ENCODE data around the gene IL18RAP.

Gene IL18RAP

GRCh38 chr2:102399499-102400141 lies 23.3 kb upstream of the IL18RAP start:
- Histone ChIP-seq H3K27me3 (ENCODE audit: insufficient read depth, poor library complexity, severe bottlenecking) (no peaks in the 10 kb centered on the region), H3K27ac (replicated peaks) (no peak overlapping the region), H3K4me3 (replicated peaks; ENCODE audit: insufficient read depth, low read length) (no peak overlapping the region)
- DNase-seq (ENCODE audit: low read depth in 1 of 2, low spot score in 1 of 2): no peak
- TF ChIP-seq REST (IDR thresholded peaks at IDR 0.05; ENCODE audit: insufficient replicate concordance, low read depth) (no peak), POLR2AphosphoS5 (IDR thresholded peaks at IDR 0.05; ENCODE audit: low read depth) (no peak), SPI1 (IDR thresholded peaks at IDR 0.05; ENCODE audit: borderline replicate concordance, low read depth) (no peak), GABPA (IDR thresholded peaks at IDR 0.05; ENCODE audit: low read depth) (no peak), CTCF (IDR thresholded peaks at IDR 0.05; ENCODE audit: insufficient read depth, low read length) (no peak)

DNA sequence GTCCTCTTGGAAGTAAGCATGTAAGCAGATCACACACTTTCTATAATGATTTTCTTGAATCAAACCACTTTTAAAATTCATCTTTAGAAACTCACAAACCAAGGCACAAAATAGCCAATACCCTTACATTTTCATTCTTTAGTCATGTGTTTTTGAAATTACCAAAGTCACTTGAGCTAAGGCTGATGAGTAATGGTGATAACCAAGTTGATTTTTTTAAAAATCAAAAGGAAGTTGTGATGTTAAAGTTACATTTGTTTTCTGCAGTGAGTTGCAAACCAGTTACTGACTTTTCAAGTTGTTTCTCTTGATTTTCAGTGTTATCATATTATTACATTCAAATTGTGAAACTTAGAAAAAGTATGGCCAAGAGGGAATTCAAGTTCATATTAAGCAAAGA lies 21.5 kb upstream of the IL18RAP start:
- no peak for DNase-seq (ENCODE audit: low read depth in 1 of 2, low spot score in 1 of 2)
- no peak for TF ChIP-seq REST (IDR thresholded peaks at IDR 0.05; ENCODE audit: insufficient replicate concordance, low read depth)
- TF ChIP-seq GABPA (IDR thresholded peaks at IDR 0.05; ENCODE audit: low read depth): no peak
- TF ChIP-seq CTCF (IDR thresholded peaks at IDR 0.05; ENCODE audit: insufficient read depth, low read length): no peak
- no peak for TF ChIP-seq SPI1 (IDR thresholded peaks at IDR 0.05; ENCODE audit: borderline replicate concordance, low read depth)
- no peak for TF ChIP-seq POLR2AphosphoS5 (IDR thresholded peaks at IDR 0.05; ENCODE audit: low read depth)

GRCh38 chr2:102401865-102402264 lies 21.1 kb upstream of the IL18RAP start:
- no peak overlapping the region for H3K4me3 ChIP-seq (replicated peaks; ENCODE audit: insufficient read depth, low read length)
- no peak for TF ChIP-seq POLR2AphosphoS5 (IDR thresholded peaks at IDR 0.05; ENCODE audit: low read depth)
- TF ChIP-seq SPI1 (IDR thresholded peaks at IDR 0.05; ENCODE audit: borderline replicate concordance, low read depth): no peak
- TF ChIP-seq GABPA (IDR thresholded peaks at IDR 0.05; ENCODE audit: low read depth): no peak
- TF ChIP-seq REST (IDR thresholded peaks at IDR 0.05; ENCODE audit: insufficient replicate concordance, low read depth): no peak
- no peak for TF ChIP-seq CTCF (IDR thresholded peaks at IDR 0.05; ENCODE audit: insufficient read depth, low read length)
- H3K27ac ChIP-seq (replicated peaks): no peak overlapping the region
- DNase-seq (ENCODE audit: low read depth in 1 of 2, low spot score in 1 of 2): no peak
- no peaks in the 10 kb centered on the region for H3K27me3 ChIP-seq (ENCODE audit: insufficient read depth, poor library complexity, severe bottlenecking)

More for the DNA sequence above, 21.5 kb upstream of the IL18RAP start:
- H3K27ac ChIP-seq (replicated peaks): no peak overlapping the region
- H3K4me3 ChIP-seq (replicated peaks; ENCODE audit: insufficient read depth, low read length): no peak overlapping the region
- no peaks in the 10 kb centered on the region for H3K27me3 ChIP-seq (ENCODE audit: insufficient read depth, poor library complexity, severe bottlenecking)

Measured in HL-60 (cell line).